ENCODE results near the gene ZBTB46.

DNA sequence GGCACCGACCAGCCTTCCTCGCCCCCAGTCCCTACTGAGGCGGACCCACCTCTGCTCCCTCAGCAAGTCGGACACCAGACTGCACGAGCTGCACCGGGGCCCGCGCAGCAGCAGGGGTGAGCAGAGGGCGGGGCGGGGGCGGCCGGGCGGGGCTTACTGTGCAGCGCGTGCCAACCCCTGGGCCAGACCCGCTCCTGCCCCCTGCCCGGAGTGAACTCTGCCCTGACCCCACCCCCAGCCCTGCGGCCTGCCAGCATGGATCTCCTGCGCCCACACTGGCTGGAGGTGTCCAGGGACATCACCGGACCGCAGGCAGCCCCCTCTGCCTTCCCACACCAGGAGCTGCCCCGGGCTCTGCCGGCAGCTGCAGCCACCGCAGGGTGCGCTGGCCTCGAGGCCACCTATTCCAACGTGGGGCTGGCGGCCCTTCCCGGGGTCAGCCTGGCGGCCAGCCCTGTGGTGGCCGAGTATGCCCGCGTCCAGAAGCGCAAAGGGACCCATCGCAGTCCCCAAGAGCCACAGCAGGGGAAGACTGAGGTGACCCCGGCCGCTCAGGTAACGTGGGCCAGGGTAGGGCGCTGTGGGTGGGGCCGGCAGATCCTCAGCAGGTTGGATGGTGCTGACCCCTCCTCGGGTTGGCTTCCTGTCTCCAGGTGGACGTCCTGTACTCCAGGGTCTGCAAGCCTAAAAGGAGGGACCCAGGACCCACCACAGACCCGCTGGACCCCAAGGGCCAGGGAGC, 92.9 kb downstream of the ZBTB46 start:
- TF ChIP-seq, protein P1, sequence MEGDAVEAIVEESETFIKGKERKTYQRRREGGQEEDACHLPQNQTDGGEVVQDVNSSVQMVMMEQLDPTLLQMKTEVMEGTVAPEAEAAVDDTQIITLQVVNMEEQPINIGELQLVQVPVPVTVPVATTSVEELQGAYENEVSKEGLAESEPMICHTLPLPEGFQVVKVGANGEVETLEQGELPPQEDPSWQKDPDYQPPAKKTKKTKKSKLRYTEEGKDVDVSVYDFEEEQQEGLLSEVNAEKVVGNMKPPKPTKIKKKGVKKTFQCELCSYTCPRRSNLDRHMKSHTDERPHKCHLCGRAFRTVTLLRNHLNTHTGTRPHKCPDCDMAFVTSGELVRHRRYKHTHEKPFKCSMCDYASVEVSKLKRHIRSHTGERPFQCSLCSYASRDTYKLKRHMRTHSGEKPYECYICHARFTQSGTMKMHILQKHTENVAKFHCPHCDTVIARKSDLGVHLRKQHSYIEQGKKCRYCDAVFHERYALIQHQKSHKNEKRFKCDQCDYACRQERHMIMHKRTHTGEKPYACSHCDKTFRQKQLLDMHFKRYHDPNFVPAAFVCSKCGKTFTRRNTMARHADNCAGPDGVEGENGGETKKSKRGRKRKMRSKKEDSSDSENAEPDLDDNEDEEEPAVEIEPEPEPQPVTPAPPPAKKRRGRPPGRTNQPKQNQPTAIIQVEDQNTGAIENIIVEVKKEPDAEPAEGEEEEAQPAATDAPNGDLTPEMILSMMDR (IDR thresholded peaks at IDR 0.05) = no peak
- TF ChIP-seq ZFX (IDR thresholded peaks at IDR 0.05; ENCODE audit: borderline replicate concordance) = no peak

Data from 22Rv1 (cell line).